Erythroblast (primary cell): ENCODE measurements around the gene TTLL4.

Experiments
- GATA1 ChIP-seq: IDR thresholded peaks from 2 replicates; pipeline ENCODE4 v1.6.1; 2011; ENCODE audit warnings: low read depth, mild to moderate bottlenecking, control low read depth, low read length, moderate library complexity
- POLR2A ChIP-seq: IDR thresholded peaks from 2 replicates; pipeline ENCODE4 v1.6.1; 2011; ENCODE audit warnings: mild to moderate bottlenecking, low read length

DNA sequence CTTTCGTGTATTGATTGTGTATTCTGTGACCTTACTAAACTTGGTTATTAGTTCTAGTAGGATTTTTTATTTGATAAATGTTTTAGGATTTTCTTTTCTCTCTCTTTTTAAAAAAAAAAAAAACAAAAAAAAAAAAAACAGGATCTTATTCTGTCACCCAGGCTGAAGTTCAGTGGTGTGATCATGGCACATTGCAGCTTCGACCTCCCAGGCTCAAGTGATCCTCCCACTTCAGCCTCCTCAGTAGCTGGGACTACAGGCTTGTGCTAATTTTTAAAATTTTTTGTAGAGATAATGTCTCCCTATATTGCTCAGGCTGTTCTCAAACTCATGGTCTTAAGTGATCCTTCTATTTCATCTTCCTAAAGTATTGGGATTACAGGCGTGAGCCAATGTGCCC lies 19.0 kb downstream of the TTLL4 start:
- TF ChIP-seq POLR2A (no peak), GATA1 (no peak)
